NCI-H1417 (cell line): ENCODE results near the gene RNU5B-1.
"Not testable (repeated sequence)": the region's sequence is repeated elsewhere in the genome, so short reads cannot be mapped to it uniquely, and the experiment has no call there.

Experiments used
- DNase-seq, 3 experiments: peaks; one replicate each; lab custom pipeline; 2025; lab: John Stamatoyannopoulos, UW

Gene RNU5B-1

GRCh38 chr15:65343374-65343981 lies 39.0 kb downstream of the RNU5B-1 start:
- no peak for DNase-seq

DNA sequence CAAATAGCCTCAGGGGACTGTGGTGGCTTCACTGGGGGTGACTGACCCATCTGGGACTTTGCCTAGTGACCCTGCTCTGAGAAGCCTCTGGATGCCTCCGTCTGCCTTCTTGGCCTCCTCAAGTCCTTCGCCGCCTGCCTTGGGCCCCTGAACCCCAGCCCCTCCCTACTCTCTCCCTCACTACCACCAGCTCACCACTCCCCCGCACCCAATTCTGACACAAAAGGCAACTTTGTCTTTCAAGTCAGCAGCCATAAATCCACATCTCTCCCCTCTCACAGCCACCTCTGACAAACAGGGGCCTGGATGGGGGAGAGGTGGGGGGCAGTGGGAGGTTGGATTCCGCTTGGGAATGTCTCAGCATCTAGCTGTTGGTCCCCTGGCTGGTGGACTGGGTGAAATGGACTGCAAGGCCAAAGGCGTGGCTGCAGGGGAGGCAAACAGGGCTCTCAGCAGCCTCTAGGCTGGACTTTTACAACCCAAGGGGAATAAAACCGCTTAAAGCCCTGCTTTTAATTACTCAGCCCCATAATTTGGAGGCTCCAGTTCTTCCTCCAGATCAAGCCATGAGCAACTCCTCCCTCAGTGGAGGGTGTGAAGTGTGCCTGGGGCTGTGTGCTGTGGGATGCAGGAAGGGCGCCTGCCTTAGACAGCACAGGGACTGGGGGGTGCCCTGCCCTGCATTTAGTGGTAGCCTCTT lies 39.9 kb downstream of the RNU5B-1 start:
- DNase-seq = no peak

GRCh38 chr15:65344914-65345275 lies 40.4 kb downstream of the RNU5B-1 start:
- DNase-seq = no peak

DNA sequence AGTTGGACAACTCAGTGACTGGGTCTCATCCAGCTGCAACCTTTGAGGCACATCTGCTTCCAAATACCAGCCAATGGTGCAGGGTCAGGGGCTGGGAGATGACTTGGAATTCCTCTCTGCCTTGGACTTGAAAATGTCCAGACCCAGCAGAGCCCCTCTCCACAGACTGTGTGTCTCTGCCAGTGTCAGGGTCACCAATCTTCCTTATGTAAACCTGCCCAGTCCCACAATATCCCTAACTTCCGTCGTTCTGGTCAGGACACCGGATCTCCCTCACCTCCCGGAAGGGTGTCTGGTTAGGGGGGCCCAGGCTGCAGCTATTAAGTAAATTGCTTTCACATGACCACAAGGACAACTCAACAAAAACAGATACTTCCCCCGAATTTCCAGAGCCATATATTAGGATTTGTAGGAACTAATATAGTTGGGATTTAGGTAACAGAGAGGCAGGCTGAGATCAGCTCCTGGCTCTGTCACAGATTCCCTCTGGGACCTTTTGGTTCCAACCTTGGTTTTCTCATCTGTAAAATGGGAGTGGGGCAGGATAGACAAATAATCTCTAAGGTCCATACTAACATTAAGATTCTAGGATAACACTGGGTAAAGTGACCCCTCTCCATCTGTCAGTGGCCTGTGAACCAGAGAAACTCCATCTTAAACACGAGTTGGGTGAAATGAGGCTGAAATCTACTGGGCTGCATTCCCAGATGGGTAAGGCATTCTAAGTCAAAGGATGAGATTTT lies 42.5 kb downstream of the RNU5B-1 start:
- no peak for DNase-seq

DNA sequence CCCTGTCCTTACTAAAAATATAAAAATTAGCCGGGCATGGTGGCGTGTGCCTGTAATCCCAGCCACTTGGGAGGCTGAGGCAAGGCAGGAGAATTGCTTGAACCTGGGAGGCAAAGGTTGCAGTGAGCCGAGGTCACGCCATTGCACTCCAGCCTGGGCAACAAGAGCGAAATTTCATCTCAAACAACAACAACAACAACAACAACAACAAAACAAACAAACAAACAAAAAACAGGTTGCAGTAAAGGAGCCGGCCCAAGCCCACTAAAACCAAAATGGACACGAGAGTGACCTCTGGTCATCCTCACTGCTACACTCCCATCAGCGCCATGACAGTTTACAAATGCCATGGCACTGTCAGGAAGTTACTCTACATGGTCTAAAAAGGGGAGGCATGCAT lies 43.3 kb downstream of the RNU5B-1 start:
- DNase-seq = not testable (repeated sequence)

DNA sequence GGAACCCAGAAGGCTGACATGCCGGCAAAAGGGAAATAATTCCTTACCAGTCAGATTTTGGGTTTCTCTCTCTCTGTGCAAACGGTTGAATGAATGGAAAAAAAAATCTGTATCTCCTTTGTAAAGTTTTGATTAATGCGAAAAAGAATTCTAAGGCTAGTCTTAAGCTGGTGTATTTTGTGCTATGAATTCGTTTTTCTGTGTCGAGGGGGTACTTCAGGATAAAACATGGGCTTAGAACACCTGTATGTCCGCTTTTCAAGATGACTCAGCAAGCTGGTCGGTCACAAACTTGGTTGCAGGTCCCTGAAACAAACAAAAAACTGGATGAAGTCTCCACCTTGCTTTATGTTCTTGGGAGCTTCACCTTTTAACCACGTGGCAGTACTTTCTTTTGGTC lies 44.9 kb downstream of the RNU5B-1 start:
- DNase-seq = no peak

DNA sequence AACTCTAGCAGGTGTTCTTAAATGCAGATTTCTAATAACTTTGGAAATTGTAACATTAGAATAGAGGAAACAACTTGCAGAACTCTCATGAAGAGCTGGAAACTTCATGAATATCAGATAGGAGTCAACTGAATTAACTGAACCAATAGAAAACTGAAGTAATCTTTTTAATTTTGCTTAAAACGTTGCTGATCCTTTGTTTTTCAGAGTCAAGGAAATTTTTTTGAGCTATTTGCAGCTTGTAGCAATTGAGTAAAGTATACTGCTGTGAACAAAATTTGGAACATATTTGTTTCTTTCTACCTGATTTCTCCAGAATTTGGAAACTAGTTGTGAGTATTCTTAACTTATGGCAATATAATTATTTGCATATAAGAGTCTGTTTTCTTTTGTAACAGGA lies 47.5 kb downstream of the RNU5B-1 start:
- DNase-seq = not testable (repeated sequence)
